NCI-H446 treated with DMSO at 0.1 percent for 48 hours (cell line): Measurements from ENCODE around the gene CTNNA3.

Experiments
- DNase-seq: peaks from one replicate; lab custom pipeline; 2025; lab: John Stamatoyannopoulos, UW

CTNNA3 gene

DNA sequence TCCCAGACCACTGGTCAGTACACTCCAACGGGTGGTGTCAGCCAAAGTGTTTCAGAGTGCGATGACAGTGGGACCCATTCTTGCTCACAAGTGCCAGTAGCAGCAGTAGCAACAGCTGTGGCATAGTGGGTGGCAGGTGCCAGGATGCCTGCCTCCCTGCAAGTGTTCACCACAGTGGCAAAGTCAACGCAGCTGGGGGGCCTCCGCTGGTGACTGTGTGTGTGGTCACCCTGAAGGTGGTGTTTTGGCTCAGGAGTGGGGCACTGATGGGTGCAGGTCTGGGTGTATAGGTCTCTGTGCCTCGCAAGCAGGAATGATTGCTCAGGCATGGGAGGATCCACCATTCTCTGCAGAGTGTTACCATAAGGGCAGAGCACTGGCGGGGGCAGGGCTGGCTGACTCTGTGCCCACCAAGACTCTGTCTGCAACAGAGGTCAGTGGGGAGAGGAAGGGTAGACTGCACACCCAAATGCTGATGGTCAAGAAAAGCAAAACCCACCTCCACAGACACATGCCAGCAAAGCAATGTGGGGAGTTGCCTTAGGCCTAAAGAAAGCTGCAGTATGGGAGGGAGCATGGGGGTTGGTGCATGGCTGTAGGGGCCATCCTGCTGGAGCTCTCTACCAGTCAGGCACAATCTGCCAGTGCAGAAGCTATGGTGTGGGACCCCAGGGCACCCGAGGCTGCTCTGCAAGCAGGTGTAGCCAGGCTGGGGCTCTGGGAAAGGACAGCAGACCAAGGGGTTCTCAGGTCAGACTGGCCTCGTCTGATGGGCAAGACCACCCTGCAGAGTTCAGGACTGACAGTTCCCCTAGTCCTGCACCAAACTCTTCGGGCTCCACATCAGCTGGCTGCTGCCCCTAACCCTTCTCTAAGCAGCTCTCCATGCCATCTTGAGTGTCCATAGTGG is 368.1 kb downstream of the CTNNA3 start:
- DNase-seq = no peak

DNA sequence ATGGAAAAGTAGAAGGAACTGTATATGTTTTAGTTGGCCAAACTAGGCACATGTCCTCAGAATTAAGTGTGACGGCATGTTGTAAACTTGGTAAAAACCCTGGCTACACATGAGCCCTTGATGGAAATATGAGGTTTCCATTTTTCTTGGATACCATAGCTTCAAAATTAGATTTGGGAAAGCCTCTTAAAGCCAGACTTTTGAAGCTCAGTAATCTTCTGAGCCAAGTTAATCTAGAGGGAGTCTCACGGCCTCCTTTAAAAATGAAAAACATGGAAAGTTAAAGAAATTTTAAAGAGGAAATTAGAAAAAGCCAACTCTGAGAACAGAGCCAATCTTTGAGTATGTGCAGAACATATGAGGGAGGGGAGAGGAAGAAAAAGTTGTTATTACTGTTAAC is 376.0 kb downstream of the CTNNA3 start:
- DNase-seq = no peak

DNA sequence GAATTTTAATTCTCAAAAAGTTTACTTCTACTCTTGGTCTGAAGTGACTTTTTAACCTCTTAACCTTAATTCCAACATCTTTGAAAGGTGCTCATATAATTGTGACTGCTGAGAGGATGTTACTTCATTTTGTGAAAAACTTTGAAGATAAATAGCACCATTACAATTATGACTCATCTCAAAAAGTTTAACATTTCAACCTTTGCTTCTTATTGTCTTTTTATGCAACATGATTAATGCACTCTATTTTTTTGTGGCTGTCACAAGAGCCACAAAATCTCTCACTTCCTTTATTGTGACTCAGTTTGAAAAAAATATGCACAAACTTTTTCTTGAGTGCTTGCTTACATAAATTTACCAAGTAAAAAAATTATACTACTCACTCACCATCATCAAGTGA is 387.1 kb downstream of the CTNNA3 start:
- DNase-seq = no peak

DNA sequence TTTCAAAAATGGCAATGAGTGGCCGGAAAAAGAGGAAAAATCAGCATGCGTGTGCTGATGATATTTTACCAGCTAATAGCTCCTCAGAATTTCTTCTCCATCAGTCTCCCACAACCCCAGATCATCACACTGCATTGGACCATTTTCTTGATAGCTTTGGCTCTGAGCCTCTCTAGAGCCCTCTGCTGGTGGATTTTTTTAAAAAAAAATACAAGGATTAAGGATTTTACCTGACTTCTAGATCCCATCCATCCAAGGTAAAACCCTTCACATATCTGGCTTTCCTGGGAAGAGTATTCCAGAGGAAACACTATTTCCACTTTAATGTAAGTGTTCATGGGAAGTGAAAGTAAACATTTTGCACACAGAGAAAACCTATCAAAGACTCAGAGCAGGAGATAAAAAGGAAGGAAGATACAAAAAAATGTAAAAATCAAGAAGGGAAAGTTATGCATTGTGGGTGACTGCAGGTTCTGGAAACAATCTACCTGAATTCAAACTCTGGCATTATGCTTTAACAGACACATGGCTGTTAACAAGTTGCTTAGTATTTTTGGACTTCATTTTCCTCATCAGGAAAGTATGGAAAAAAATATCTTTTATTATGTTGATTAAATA is 389.3 kb downstream of the CTNNA3 start:
- DNase-seq = no peak

DNA sequence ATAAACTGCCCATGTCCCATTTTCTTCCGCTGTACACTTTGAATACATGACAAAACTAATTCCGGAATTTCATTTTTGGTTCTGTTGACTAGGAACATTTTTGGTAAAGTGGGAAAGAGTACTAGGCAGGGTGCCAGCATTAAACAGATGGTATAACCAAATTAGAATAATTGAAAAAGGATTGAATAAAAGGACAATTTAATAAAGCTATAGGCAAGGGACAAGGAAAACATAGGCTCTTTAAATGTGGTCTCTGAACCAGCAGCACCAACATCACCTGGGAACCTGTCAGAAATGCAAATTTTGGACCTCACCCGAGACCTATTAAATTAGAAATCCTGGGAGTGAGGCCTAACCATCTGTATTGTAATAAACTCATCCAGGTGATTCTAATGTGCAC is 393.3 kb downstream of the CTNNA3 start:
- no peak for DNase-seq

DNA sequence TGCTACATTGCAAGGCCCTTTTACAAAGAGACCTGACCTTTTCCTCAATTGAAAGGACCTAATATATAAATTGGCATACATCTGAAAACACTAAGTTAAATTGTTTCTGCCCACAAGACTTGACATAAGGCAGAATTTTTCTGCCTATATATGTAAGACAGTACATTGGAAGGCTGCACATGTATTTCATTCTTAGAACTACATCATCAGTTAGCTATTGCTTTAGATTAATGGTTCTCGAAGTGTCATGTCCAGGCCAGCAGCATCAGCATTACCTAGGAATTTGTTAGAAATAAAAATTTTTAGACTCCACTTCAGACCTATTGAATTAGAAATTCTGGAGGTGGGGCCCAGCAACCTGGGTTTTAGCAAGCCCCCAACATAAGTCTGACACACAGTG is 396.2 kb downstream of the CTNNA3 start:
- no peak for DNase-seq

DNA sequence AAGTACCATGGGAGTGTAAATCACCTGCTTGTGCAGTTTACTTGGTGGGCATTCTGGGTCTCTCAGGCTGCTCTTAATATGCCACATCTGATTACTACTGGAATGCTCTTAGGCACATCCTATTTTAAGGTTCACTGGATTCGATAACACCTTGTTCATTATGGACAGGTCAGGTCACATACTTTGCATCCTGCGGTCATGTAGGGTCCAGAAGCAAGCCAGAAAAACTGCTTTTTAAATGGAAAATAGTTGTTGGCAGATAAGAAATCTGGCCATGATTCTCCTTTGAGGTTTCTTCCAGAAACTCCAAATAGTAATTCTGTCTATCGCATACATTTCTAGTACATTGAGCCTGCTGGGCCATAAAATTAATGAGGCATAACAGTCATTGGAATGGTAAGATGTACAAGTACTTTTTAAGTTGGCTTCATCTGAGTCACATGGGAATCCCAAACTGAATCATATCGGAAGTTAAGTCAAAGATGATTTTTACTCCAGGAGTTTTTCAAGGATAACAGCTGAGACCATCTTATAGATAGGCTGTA is 398.3 kb downstream of the CTNNA3 start:
- DNase-seq = no peak

DNA sequence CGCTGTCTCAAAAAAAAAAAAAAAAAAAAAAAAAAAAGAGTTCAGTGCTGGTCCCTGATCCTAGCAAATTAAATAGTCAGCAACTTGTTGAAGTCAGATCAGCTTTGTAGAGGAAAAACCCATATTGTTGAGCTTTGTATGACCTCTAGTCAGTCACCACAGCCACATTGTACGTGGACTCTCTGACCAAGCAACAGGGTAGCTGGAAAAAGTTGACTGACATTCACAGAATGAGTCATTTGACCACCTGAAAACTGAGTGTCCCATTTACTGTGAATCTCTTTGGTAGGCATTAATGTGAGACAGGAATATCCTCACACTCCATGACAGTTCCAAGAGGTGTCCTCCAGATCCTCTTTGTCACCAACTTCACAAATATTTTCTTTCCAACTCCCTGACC is 399.1 kb downstream of the CTNNA3 start:
- no peak for DNase-seq

DNA sequence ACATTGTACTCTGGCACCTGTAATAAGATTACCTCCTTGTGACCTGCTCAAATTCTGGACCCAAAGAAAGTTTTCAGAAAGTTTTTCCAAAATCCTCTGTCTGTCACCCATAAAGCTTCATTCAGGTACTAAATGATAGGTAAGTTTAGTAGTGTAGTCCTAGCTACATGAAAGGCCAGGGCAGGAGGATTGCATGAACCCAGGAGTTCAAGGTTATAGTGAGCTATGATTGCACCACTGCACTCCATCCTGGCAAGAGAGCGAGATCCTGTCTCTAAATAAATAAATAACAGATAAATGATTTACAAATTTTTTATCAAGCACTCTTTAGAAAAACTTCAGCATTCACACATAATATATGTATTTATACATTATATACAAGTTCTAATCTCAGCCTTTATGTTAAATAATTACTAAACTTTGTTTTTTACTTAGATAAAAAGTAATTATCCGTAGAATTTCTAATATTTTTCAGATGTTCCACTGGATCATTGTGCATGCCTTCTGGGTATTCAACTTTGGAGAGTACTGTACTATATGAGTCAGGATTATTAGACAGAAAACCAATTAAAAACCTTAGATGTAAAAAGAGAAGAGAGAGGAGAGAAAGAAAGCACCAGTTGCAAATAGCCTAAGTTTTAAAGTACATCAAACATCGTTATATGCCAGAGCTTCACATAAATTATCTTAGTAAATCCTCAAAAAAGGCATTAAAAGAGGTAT is 407.1 kb downstream of the CTNNA3 start:
- no peak for DNase-seq

DNA sequence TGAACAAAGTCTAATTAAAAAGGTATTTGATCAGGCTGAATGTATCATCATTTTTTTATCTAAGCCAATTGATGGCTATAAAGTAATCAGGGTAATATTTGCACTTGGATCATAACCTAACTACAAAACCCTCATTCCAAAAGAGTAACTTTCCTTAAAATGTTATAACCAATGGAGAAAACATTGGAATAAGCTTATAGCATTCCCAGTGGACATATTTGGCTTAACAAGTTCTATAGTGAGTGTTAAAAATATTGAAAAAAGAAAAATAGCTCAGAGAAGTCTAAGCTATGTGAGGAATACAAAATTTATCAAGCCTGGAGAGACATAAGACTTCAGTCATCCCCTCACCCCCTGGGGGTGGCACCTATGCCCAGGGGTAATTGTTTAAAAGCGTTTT is 411.4 kb downstream of the CTNNA3 start:
- DNase-seq = no peak

DNA sequence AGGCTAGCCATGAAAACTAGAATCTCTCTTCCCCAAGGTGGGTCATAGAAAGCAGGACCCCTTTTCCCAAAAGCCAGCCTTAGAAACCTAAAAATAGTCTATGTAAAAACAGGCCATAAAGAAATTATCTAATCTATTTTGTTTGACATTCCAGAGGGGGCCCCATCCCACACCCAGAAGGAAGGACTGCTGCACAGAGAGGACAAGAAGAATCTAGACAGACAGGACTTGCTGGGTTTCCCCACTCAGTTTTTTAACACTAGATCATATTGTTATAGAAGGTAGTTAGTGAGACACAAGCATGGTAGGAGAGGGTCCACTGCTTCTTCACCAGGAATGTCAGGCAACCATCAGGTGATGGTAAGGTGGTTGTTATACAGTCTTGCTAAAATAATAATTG is 413.1 kb downstream of the CTNNA3 start:
- DNase-seq = no peak

DNA sequence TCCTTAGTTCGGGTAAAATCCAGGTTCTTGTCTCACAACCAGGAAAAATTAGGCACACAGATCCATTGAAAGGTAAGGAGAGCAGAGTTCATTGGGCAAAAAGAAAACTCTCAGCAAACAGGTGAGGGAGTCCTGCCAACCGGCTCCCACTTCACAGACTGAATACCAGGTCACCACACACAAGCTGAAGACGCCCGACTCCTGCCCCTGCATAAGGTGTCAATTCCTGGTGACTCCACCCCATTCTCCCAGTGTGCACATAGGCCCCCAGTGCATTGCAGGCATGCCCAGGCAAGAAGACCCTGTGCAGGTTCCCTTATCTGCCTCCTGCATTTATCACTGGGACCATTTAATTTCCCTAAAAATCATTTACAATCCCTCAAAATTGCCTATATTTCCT is 415.6 kb downstream of the CTNNA3 start:
- no peak for DNase-seq

DNA sequence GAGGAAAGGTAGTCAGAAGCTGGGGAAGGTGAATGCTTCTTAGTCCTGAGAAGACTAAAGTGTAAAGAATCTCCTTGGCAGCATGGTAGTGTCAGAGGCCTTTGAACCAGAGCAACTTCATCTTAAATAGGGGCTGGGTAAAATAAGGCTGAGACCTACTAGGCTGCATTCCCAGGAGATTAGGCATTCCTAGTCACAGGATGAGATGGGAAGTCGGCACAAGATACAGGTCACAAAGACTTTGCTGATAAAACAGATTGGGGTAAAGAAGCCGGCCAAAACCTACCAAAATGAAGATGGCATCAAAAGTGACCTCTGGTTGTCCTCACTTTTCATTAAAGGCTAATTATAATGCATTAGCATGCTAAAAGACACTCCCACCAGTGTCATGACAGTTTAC is 418.6 kb downstream of the CTNNA3 start:
- DNase-seq = no peak

DNA sequence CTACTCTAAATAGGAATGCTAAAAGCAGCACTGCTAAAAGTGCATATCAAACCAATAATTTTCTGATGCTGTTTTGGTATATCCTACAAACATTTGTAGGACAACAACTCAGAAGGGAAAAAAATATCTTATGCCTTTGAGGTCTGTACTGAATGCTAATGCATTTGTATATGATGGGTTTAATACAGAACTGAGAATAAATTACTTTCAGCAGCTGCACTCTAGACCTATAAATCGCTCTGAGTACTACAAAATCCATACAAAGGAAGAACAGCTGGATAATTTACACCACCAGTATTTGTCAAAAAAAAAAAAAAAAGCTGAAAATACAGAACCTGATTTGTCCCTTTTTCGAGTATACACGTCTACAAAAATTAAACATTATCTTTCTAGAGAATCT is 426.2 kb downstream of the CTNNA3 start:
- no peak for DNase-seq

DNA sequence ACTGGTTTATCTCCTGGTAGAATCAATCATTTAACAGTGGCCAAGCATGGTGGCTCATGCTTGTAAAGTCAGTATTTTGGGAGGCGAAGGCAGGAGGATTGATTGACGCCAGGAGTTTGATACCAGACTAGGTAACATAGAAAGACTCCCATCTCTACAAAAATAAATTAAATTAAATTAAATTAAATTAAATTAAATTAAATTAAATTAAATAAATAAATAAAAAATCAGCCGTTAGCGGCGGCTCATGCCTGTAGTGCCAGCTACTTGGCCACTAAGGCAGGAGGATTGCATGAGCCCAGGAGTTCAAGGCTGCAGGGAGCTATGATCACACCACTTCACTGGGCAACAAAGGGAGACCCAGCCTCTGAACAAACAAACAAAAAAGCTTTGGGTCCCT is 427.8 kb downstream of the CTNNA3 start:
- no peak for DNase-seq

DNA sequence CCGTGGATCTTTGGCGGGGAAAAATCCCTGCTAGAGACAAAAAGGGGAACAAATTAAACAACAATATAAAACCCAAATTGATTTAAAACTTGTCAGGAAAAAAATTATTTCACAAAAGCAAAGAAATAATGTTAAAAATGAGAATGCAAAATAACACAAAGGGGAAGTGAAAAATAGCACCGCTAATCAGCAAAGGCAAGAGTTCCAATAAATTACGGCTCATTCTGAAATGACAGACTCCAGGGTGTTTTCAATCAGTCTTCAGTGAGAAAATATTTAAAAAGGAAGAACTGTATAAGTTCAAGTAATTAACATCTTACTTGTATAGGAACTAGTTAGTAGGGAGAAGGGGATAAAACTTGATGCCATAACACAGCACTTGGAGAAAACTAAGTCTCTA is 433.3 kb downstream of the CTNNA3 start:
- DNase-seq = no peak

DNA sequence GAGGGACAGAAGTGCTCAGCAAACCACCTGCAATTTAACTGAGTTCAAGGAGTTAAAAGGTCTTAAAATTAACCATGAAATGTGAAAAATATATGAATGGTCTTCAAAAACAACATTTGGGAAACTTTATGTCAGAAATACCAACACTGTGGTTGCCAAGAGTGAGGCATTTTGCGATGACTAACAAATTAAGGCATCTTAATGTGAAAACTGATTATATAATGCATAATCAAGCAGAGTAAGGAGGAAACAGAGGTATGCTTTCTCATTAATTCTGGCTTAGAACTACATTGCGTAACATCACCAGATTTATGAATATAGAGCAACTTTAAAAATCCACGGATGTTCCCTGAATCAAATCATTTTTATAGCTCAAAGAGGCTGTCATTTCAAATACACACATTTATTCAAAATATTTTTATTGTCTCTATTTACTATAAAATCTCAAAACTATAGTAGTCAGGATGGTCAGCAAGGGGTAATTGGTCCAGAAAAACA is 434.6 kb downstream of the CTNNA3 start:
- DNase-seq = no peak

DNA sequence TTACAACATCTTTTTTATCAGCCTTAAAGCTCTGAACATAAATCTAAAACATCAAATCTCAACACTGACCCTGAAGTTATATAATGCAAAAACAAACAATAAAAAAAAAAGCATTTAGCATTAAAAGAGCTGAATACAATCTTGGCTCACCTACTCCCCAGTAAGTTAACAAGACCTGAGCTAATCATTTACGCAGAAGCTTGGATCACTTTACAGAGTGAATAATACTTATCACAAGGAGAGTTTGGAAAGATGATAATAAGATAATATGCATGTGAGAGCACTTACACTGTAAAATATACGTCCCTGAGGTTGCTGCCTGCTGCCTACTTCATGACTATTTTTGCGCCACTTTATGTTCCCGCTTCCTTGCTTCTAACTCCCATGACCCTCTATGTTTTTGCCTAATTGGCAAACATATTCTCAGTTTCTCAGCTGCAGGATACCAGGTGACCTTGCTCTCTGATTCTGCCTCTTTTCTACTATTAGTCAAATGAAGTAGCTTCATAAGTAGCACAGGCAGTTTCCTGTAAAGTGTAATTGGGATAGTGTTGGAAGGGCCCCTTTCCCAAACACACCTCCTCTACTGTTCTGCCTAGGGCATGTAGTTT is 436.6 kb downstream of the CTNNA3 start:
- DNase-seq = no peak

DNA sequence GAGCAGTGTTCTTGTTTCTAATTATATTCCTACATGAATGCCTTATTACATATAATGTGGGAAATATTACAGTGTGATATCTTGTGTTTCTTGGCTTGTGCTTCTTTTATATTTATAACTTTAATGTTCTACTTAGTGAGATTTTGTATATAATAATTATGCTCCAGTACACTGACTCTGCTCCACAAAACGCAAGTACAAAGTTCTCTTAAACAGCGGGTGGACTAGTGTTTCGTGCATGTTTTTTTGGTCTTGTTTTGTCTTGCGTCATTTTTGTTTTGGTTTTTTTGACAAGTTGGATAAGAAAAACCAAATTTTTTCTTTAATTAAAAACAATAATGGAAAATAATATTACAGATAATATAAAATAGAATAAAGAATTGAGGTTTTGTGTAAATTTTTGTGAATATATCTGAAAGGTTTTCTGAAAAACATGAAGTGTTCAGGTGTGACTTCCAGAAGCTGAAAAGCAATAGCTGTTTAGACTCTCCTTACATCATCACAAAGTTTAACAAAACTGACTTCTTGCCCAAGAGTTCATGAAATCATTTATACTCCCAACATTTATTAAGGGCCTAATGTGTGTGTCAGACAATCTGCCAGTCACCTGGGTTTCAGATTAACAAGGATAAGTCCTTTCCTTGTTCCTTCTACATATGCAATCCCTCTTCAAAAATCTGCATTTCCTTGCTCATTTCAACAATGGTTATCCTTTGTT is 438.4 kb downstream of the CTNNA3 start:
- DNase-seq = no peak

DNA sequence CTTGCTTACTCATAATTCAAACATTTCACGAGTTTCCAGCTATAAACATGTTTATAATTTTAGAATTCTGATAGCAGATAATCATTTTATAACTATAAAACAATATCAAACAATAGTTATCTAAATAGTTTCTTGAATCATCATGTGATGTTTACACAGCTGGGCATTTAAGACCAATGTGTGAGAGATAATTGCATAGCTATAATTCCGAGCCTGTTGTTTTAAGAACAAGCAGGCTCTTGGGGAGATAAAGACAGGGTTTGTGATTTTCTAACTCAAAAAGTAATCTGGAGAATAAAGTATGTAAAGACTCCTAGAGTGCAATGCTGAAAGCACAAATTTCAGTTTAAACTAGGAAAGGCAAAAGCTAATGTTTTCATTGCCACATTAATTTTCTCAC is 439.0 kb downstream of the CTNNA3 start:
- DNase-seq = no peak

DNA sequence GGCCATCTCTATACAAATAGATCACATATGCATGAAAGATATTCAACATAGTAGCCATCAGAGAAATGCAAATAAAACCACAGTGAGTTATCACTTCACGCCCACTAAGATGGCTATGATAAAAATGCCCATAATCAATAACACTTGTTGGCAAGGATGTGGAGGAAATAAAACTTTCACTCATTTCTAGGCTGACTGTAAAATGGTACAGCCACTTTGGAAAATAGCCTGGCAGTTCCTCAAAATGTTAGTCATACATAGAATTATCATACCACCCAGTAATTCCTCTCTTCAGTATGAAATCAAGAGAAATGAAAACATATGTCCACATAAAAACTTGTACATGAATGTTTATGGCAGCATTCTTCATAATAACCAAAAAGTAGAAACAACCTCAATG is 445.3 kb downstream of the CTNNA3 start:
- DNase-seq = no peak
